T-cell (primary cell): Measurements from ENCODE around the gene DEFB123. TPM values are rescaled to one million over a fixed set of nuclear protein-coding genes. Genes with fewer than 3 reads are reported as not detected.

Source experiments
- ATAC-seq, 4 experiments: fragments of 200-7000 bp in 3 of 4; fragments of 150-1000 bp in 1 of 4; cut with Tn5 transposase; replicated peaks in 1 of 4; 1 replicate in 3 of 4; 2 replicates in 1 of 4; pipeline ENCODE4 v1.10.0; 2021; ENCODE audit warnings: moderate library complexity in 3 of 4, mild to moderate bottlenecking in 2 of 4, moderate number of reproducible peaks in 1 of 4
- CTCF ChIA-PET, 2 donors: fragments of 300-600 bp; sonication (Branson Sonifier 250); formaldehyde crosslinking; loops; one replicate each; lab custom pipeline; 2022; ENCODE audit warnings: antibody characterized with exemption in 2 of 2; lab: Charles Lee
- POLR2A ChIA-PET, 2 donors: fragments of 300-600 bp; sonication (Branson Sonifier 250); formaldehyde crosslinking; loops; one replicate each; lab custom pipeline; 2022; ENCODE audit warnings: antibody characterized with exemption in 2 of 2; lab: Charles Lee
- DNase-seq, 35 experiments: peaks; one replicate each; pipeline versions ENCODE4 v3.0.0 to v3.0.0-alpha.2; 2013 to 2023
- H3K27ac ChIP-seq: one replicate; pipeline ENCODE4 v1.5.1; 2013; ENCODE audit warnings: low read length
- H3K27me3 ChIP-seq, 2 experiments: replicated peaks in 1 of 2; 1 replicate in 1 of 2; 2 replicates in 1 of 2; pipeline versions ENCODE4 v1.6.1 to v1.7.0; 2013; ENCODE audit warnings: low read length in 1 of 2, mixed read lengths in 1 of 2; ENCODE audit not compliant: control insufficient read depth in 2 of 2, insufficient read depth in 2 of 2; ENCODE audit errors: extremely low read depth in 1 of 2
- H3K36me3 ChIP-seq, 2 donors: 1 replicate in 1 of 2; 2 replicates in 1 of 2; pipeline versions ENCODE4 v1.6.1 to v1.7.0; 2013; ENCODE audit warnings: low read length in 1 of 2; ENCODE audit not compliant: control insufficient read depth in 2 of 2, insufficient read depth in 1 of 2; ENCODE audit errors: extremely low read depth in 1 of 2
- H3K4me1 ChIP-seq, 2 experiments: 1 replicate in 1 of 2; 2 replicates in 1 of 2; pipeline versions ENCODE4 v1.6.1 to v1.7.0; 2013; ENCODE audit warnings: low read length in 2 of 2, mixed read lengths in 1 of 2; ENCODE audit not compliant: insufficient read depth in 2 of 2, control insufficient read depth in 1 of 2; ENCODE audit errors: extremely low read depth in 1 of 2
- H3K4me3 ChIP-seq, 2 donors: 1 replicate in 1 of 2; 2 replicates in 1 of 2; pipeline versions ENCODE4 v1.5.1 to v1.7.0; 2013; ENCODE audit warnings: mild to moderate bottlenecking in 2 of 2, low read length in 1 of 2, moderate library complexity in 1 of 2; ENCODE audit not compliant: control insufficient read depth in 1 of 2; ENCODE audit errors: extremely low read depth in 1 of 2
- H3K9me3 ChIP-seq: 2 replicates; pipeline ENCODE4 v1.7.0; 2013
- H3K27ac Mint-ChIP-seq, 2 donors: one replicate each; pipeline ENCODE4 v1.8.0; 2020 to 2021; ENCODE audit warnings: mild to moderate bottlenecking in 2 of 2, mixed read lengths in 2 of 2
- H3K27me3 Mint-ChIP-seq, 2 donors: one replicate each; pipeline ENCODE4 v1.8.0; 2021 to 2022; ENCODE audit warnings: mixed read lengths in 2 of 2
- H3K36me3 Mint-ChIP-seq: one replicate; pipeline ENCODE4 v1.8.0; 2021; ENCODE audit warnings: mixed read lengths
- H3K4me1 Mint-ChIP-seq, 3 donors: one replicate each; pipeline ENCODE4 v1.8.0; 2020 to 2022; ENCODE audit warnings: mixed read lengths in 3 of 3, mild to moderate bottlenecking in 1 of 3
- H3K4me3 Mint-ChIP-seq, 3 donors: one replicate each; pipeline ENCODE4 v1.8.0; 2020 to 2022; ENCODE audit warnings: mild to moderate bottlenecking in 3 of 3, mixed read lengths in 3 of 3, moderate library complexity in 3 of 3
- H3K9me3 Mint-ChIP-seq, 3 donors: one replicate each; pipeline ENCODE4 v1.8.0; 2020 to 2022; ENCODE audit warnings: mixed read lengths in 3 of 3
- WGBS: methylation state at CpG from one replicate; pipeline ENCODE4 v1.1.5; 2013; ENCODE audit warnings: missing lambda C conversion rate; ENCODE audit not compliant: insufficient coverage; 5-methylcytosine and 5-hydroxymethylcytosine counted together
- total RNA-seq, 35 experiments: library from RNA in 6 of 35; stranded (reverse) in 6 of 35; fragments of 120-200 nt in 1 of 35; gene quantifications; one replicate each; pipeline versions ENCODE4 v1.2.1 to v1.2.4 and lab custom pipeline; 2013 to 2026

DEFB123 gene
- total RNA-seq (not detected), total RNA-seq (lab: John Stamatoyannopoulos, UW) (0 reads per million in 29 experiments)
- not detected for total RNA-seq (2013)

- ATAC-seq (no peak), DNase-seq (no peak)
- H3K9me3 Mint-ChIP-seq: no peaks in the 10 kb centered on the region
- 77% methylated on average over 10 of the region's 16 CpGs for WGBS
- H3K4me1 Mint-ChIP-seq: no peaks in the 10 kb centered on the region
- Histone ChIP-seq H3K36me3 (no peaks in the 10 kb centered on the region), H3K9me3 (no peaks in the 10 kb centered on the region), H3K4me3 (no peak within 1 kb of the TSS), H3K27ac (no peak within 1 kb of the TSS), H3K27me3 (peaks cover 0 to 19% of the 10 kb centered on the region in 2 experiments), H3K4me1 (no peaks in the 10 kb centered on the region)
- H3K36me3 Mint-ChIP-seq: no peaks in the 10 kb centered on the region
- peaks cover 10 to 15% of the 10 kb centered on the region in 2 donors for H3K27me3 Mint-ChIP-seq
- H3K4me3 Mint-ChIP-seq: no peak within 1 kb of the TSS
- ChIA-PET CTCF (interaction anchor here in 1 of 2 donors (0.5 to 0.6 kb wide), 2 partner anchors 8 to 20 kb away, joined by 5 read pairs; no protein-coding TSS in a partner anchor), POLR2A (no interaction called here)
- H3K27ac Mint-ChIP-seq: no peak within 1 kb of the TSS
Measured at GRCh38 chr20:31440012-31440659, at the start of gene DEFB123. TSS of gene DEFB123 (plus strand) at chr20:31440632. CDS start at chr20:31440699, 67 bp downstream.

GRCh38 chr20:31392836-31393235 is 47.6 kb upstream of the DEFB123 start:
- Histone ChIP-seq H3K9me3 (no peaks in the 10 kb centered on the region), H3K27me3 (peaks cover 0 to 22% of the 10 kb centered on the region in 2 experiments), H3K27ac (no peak overlapping the region), H3K36me3 (no peaks in the 10 kb centered on the region), H3K4me1 (no peaks in the 10 kb centered on the region), H3K4me3 (no peak overlapping the region)
- peaks cover 13 to 27% of the 10 kb centered on the region in 2 donors for H3K27me3 Mint-ChIP-seq
- no peak for ATAC-seq
- no peaks in the 10 kb centered on the region for H3K9me3 Mint-ChIP-seq
- no peak overlapping the region for H3K4me3 Mint-ChIP-seq
- H3K4me1 Mint-ChIP-seq: no peaks in the 10 kb centered on the region
- no peaks in the 10 kb centered on the region for H3K36me3 Mint-ChIP-seq
- no peak for DNase-seq
- WGBS: no CpG with 5 or more reads among the region's 2 CpGs
- ChIA-PET CTCF (no interaction called here), POLR2A (no interaction called here)
- H3K27ac Mint-ChIP-seq: no peak overlapping the region

GRCh38 chr20:31394900-31395299 is 45.5 kb upstream of the DEFB123 start:
- Mint-ChIP-seq H3K4me1 (no peaks in the 10 kb centered on the region), H3K27me3 (peaks cover 7 to 12% of the 10 kb centered on the region in 2 donors), H3K36me3 (no peaks in the 10 kb centered on the region), H3K9me3 (no peaks in the 10 kb centered on the region), H3K4me3 (no peak overlapping the region), H3K27ac (no peak overlapping the region)
- ATAC-seq (no peak), DNase-seq (no peak)
- Histone ChIP-seq H3K4me1 (no peaks in the 10 kb centered on the region), H3K36me3 (no peaks in the 10 kb centered on the region), H3K27ac (no peak overlapping the region), H3K27me3 (peaks cover 0 to 18% of the 10 kb centered on the region in 2 experiments), H3K9me3 (no peaks in the 10 kb centered on the region), H3K4me3 (no peak overlapping the region)
- ChIA-PET CTCF (no interaction called here), POLR2A (no interaction called here)
- 64% methylated on average over 2 of the region's 3 CpGs for WGBS

GRCh38 chr20:31403886-31404285 is 36.5 kb upstream of the DEFB123 start:
- Histone ChIP-seq H3K4me3 (no peak overlapping the region), H3K36me3 (no peaks in the 10 kb centered on the region), H3K27ac (no peak overlapping the region), H3K9me3 (no peaks in the 10 kb centered on the region), H3K4me1 (no peaks in the 10 kb centered on the region), H3K27me3 (peaks cover 0 to 4% of the 10 kb centered on the region in 2 experiments)
- ChIA-PET CTCF (no interaction called here), POLR2A (no interaction called here)
- Mint-ChIP-seq H3K4me3 (no peak overlapping the region), H3K36me3 (no peaks in the 10 kb centered on the region), H3K27ac (no peak overlapping the region), H3K4me1 (no peaks in the 10 kb centered on the region), H3K9me3 (no peaks in the 10 kb centered on the region), H3K27me3 (peaks cover 12% of the 10 kb centered on the region in 2 donors)
- no peak for DNase-seq
- ATAC-seq: no peak
- WGBS: 45% methylated on average over 1 of the region's 1 CpG

- Mint-ChIP-seq H3K4me3 (no peak within 1 kb of the TSS), H3K9me3 (peaks cover 0 to 4% (median 0%) of the 10 kb centered on the region in 3 donors), H3K36me3 (no peaks in the 10 kb centered on the region), H3K27me3 (peaks cover 8 to 9% of the 10 kb centered on the region in 2 donors), H3K27ac (no peak within 1 kb of the TSS), H3K4me1 (no peaks in the 10 kb centered on the region)
- Histone ChIP-seq H3K27me3 (peaks cover 0 to 4% of the 10 kb centered on the region in 2 experiments), H3K4me1 (no peaks in the 10 kb centered on the region), H3K36me3 (no peaks in the 10 kb centered on the region), H3K4me3 (no peak within 1 kb of the TSS), H3K9me3 (no peaks in the 10 kb centered on the region), H3K27ac (no peak within 1 kb of the TSS)
- DNase-seq (no peak), ATAC-seq (no peak)
- POLR2A ChIA-PET: no interaction called here
- 11% methylated on average over 1 of the region's 3 CpGs for WGBS
- CTCF ChIA-PET: no interaction called here
Measured at GRCh38 chr20:31406115-31406514, 34.3 kb upstream of the DEFB123 start, which contains the start of gene DEFB121. TSS of gene DEFB121 (minus strand) at chr20:31406215. CDS start at chr20:31406152, 63 bp downstream.

GRCh38 chr20:31410011-31410410 is 30.4 kb upstream of the DEFB123 start:
- H3K4me1 ChIP-seq: no peaks in the 10 kb centered on the region
- H3K4me3 ChIP-seq: no peak overlapping the region
- no peak overlapping the region for H3K27ac ChIP-seq
- H3K36me3 ChIP-seq: no peaks in the 10 kb centered on the region
- POLR2A ChIA-PET: no interaction called here
- peaks cover 0 to 4% of the 10 kb centered on the region in 2 experiments for H3K27me3 ChIP-seq
- ATAC-seq (no peak), DNase-seq (no peak)
- Mint-ChIP-seq H3K4me3 (no peak overlapping the region), H3K9me3 (peaks cover 0 to 4% (median 0%) of the 10 kb centered on the region in 3 donors), H3K27me3 (peaks cover 16 to 17% of the 10 kb centered on the region in 2 donors), H3K27ac (no peak overlapping the region), H3K36me3 (no peaks in the 10 kb centered on the region), H3K4me1 (no peaks in the 10 kb centered on the region)
- no CpG with 5 or more reads among the region's 1 CpG for WGBS
- CTCF ChIA-PET: no interaction called here
- no peaks in the 10 kb centered on the region for H3K9me3 ChIP-seq
